Measurements from ENCODE around the gene ARL3. TPM values are rescaled to one million over a fixed set of nuclear protein-coding genes. Genes with fewer than 3 reads are reported as not detected.

ARL3 gene
- total RNA-seq, 4 donors from 2014 or later = 1.4 to 9.1 (median 2.4) TPM

- no peaks in the 10 kb centered on the region for H3K9me3 ChIP-seq
- no peak for TF ChIP-seq POLR2A (IDR thresholded peaks at IDR 0.05)
- TF ChIP-seq CTCF (IDR thresholded peaks at IDR 0.05) = no peak
These were observed 55.4 kb downstream of the ARL3 start for GRCh38 chr10:102658802-102659201.

GRCh38 chr10:102657984-102658724, 56.0 kb downstream of the ARL3 start:
- peaks cover 9 to 60% (median 23%) of the 10 kb centered on the region in 4 donors for H3K4me1 ChIP-seq
- TF ChIP-seq POLR2A (IDR thresholded peaks at IDR 0.05) (no peak), CTCF (IDR thresholded peaks at IDR 0.05) (no peak)
- no peaks in the 10 kb centered on the region for H3K9me3 ChIP-seq
- H3K36me3 ChIP-seq = peaks cover 0 to 51% (median 0%) of the 10 kb centered on the region in 3 donors
- H3K4me3 ChIP-seq = no peak overlapping the region
- no peaks in the 10 kb centered on the region for H3K27me3 ChIP-seq
- peak in 2 of 3 donors; percentile 65 to 75 for DNase-seq
- H3K27ac ChIP-seq = peak overlapping the region; percentile 43 to 76 (median 61)

More at GRCh38 chr10:102658802-102659201, 55.4 kb downstream of the ARL3 start:
- DNase-seq = no peak
- no peaks in the 10 kb centered on the region for H3K27me3 ChIP-seq
- H3K36me3 ChIP-seq = peaks cover 0 to 44% (median 0%) of the 10 kb centered on the region in 3 donors
- H3K27ac ChIP-seq = peak overlapping the region; percentile 43 to 76 (median 61)
- H3K4me3 ChIP-seq = no peak overlapping the region
- H3K4me1 ChIP-seq = peaks cover 9 to 54% (median 19%) of the 10 kb centered on the region in 4 donors

- TF ChIP-seq POLR2A (IDR thresholded peaks at IDR 0.05) = no peak
- TF ChIP-seq CTCF (IDR thresholded peaks at IDR 0.05) = no peak
- H3K36me3 ChIP-seq = peaks cover 0 to 56% (median 0%) of the 10 kb centered on the region in 3 donors
- H3K4me1 ChIP-seq = peaks cover 9 to 67% (median 27%) of the 10 kb centered on the region in 4 donors
- H3K27ac ChIP-seq = peak overlapping the region in 3 of 4 donors; percentile 50 to 72 (median 50)
- no peaks in the 10 kb centered on the region for H3K27me3 ChIP-seq
- DNase-seq = no peak
- H3K9me3 ChIP-seq = no peaks in the 10 kb centered on the region
- H3K4me3 ChIP-seq = no peak overlapping the region
These were observed 56.7 kb downstream of the ARL3 start for GRCh38 chr10:102657451-102657850.

GRCh38 chr10:102656791-102657371, 57.3 kb downstream of the ARL3 start:
- Histone ChIP-seq H3K36me3 (peaks cover 0 to 57% (median 0%) of the 10 kb centered on the region in 3 donors), H3K27ac (peak overlapping the region in 3 of 4 donors; percentile 50 to 72 (median 50))

GRCh38 chr10:102656026-102656425, 58.2 kb downstream of the ARL3 start:
- Histone ChIP-seq H3K4me1 (peaks cover 10 to 73% (median 33%) of the 10 kb centered on the region in 4 donors), H3K27me3 (no peaks in the 10 kb centered on the region), H3K4me3 (no peak overlapping the region), H3K36me3 (peaks cover 0 to 63% (median 0%) of the 10 kb centered on the region in 3 donors), H3K27ac (peak overlapping the region in 1 of 4 donors; percentile 25), H3K9me3 (no peaks in the 10 kb centered on the region)
- TF ChIP-seq CTCF (IDR thresholded peaks at IDR 0.05) (no peak), POLR2A (IDR thresholded peaks at IDR 0.05) (no peak)
- no peak for DNase-seq

More at GRCh38 chr10:102656791-102657371, 57.3 kb downstream of the ARL3 start:
- no peak overlapping the region for H3K4me3 ChIP-seq
- H3K9me3 ChIP-seq = no peaks in the 10 kb centered on the region
- TF ChIP-seq POLR2A (IDR thresholded peaks at IDR 0.05) = no peak
- no peak for TF ChIP-seq CTCF (IDR thresholded peaks at IDR 0.05)
- no peaks in the 10 kb centered on the region for H3K27me3 ChIP-seq
- peak in 1 of 3 donors; percentile 47 for DNase-seq
- H3K4me1 ChIP-seq = peaks cover 9 to 73% (median 30%) of the 10 kb centered on the region in 4 donors

All from Peyer's patch (tissue), 4 donors.